ENCODE measurements around the gene LMBRD2.

DNA sequence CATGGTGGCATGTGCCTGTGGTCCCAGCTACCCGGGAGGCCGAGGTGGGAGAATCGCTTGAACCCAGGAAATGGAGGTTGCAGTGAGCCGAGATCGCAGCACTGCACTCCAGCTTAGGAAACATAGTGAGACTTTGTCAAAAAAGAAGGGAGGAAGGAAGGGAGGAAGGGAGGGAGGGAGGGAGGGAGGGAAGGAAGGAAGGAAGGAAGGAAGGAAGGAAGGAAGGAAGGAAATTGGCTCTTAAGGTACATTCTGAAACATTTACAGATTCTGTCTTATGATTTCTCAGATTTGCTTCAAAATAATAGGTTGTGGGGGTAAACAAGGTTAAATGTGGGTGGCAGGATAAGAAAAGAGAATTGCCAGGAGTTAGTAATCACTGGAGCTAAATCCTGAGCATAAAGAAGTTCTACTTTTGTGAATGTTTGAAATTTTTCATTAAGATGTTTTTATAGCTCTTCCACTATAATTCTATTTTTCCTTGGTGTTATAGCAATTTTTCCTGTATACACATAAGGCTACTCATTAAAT lies 82.9 kb downstream of the LMBRD2 start:
- TF ChIP-seq, protein P1, sequence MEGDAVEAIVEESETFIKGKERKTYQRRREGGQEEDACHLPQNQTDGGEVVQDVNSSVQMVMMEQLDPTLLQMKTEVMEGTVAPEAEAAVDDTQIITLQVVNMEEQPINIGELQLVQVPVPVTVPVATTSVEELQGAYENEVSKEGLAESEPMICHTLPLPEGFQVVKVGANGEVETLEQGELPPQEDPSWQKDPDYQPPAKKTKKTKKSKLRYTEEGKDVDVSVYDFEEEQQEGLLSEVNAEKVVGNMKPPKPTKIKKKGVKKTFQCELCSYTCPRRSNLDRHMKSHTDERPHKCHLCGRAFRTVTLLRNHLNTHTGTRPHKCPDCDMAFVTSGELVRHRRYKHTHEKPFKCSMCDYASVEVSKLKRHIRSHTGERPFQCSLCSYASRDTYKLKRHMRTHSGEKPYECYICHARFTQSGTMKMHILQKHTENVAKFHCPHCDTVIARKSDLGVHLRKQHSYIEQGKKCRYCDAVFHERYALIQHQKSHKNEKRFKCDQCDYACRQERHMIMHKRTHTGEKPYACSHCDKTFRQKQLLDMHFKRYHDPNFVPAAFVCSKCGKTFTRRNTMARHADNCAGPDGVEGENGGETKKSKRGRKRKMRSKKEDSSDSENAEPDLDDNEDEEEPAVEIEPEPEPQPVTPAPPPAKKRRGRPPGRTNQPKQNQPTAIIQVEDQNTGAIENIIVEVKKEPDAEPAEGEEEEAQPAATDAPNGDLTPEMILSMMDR (IDR thresholded peaks at IDR 0.05), result no peak
- no peak for TF ChIP-seq POLR2A (IDR thresholded peaks at IDR 0.05)

All from sigmoid colon (tissue), 3 donors.